GM18870 (cell line): ENCODE data around the gene NTRK3.

ENCODE experiments used
- ATAC-seq: cut with Tn5 transposase; IDR thresholded peaks from one replicate; pipeline ENCODE4 v1.9.1; 2021; ENCODE audit warnings: moderate library complexity; ENCODE audit not compliant: unreplicated experiment

Gene NTRK3

DNA sequence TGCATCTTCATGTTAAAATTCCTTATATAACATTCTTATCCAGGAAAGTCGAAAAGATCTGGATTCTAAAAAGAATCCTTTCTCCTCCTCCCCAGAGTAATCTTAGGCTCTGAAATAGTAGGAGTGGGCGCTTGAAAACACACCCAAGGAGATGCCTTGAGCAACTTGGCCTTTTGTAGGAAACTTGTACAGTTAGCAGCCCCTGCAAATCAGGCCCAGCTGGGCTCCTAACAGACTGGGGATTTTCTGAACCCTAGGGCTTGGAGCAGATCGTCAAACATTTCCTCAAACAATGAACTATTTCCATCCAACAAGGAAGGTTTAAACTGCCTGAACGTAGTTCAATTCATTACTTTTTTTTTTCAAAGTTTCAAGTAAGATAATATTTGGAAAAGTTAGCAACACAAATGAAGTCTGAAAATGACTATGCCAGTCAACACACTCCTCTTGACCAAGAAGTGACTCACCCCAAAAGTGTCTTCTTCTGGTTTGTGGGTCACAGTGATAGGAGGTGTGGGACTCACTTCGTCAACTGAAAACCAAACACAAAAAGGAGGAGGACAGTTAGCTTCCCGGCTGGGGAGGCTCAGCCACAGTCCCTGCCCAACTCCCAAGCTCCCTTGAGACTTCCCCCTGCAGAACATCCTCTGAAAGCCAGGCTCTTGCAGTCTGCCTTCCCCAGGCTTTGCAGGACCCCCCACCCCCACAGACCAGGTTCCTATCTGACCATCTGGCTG lies 129.7 kb downstream of the NTRK3 start:
- ATAC-seq, result no peak

DNA sequence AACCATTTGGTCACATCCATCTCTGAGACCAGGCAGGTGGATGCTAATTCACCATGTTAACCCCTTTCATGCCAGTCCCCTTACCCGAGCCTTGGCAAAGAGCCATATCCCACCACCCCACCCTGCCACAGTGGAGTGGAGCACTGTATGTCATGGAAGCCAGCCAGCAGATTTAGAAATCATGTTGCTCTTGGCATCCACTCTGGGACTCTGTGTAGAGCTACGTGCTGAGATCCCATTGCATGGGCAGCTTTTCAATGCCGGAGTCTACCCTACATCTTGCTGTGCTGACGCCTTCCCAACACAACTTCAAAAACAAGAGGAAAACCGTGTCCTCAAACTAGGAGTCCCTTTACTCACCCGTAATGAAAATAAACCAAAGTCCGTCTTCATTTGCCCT lies 131.0 kb downstream of the NTRK3 start:
- no peak for ATAC-seq

DNA sequence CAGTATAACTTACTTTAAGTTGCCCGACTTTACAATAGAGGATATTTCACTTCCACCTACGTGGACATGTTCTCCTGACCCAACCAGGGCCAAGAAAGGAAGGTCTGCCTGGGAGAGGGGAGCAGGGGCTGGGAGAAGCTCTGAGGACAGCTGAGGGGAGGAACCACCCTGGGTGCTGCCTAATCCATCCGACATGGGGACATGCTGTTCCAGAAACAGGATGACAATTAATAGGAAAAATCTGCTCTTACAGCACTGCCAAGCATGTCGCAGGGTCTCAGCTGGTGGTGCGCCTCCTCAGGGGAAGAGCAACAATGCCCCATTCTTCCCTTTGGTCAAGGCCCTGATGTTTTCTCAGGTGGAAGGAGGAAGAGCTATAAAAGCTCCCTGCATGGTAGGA lies 132.3 kb downstream of the NTRK3 start:
- ATAC-seq, result no peak

DNA sequence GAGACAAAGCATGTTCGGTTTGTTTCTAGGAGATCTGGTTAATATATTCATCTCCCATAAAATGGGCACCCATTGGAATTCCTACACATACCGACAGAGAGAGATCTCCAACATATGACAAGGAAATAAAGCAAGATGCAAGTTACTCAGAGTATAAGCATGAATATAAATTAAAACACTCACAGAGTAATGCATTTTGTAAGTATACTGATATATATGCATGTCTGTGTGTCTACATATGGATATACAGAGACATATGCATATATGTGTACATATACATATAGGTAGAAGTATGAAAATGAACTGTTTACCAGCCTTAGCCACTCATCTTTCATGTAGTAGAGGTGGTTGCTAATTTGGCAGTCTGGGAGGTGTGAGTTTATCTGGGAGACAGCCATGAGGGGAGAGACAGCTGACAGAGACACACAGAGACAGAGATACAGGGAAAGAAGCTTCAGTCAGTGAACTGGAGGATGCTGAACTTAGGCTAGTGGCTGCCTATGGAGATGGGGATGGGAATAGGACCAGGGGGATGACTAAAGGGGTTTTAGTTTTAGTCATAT lies 134.5 kb downstream of the NTRK3 start:
- no peak for ATAC-seq

DNA sequence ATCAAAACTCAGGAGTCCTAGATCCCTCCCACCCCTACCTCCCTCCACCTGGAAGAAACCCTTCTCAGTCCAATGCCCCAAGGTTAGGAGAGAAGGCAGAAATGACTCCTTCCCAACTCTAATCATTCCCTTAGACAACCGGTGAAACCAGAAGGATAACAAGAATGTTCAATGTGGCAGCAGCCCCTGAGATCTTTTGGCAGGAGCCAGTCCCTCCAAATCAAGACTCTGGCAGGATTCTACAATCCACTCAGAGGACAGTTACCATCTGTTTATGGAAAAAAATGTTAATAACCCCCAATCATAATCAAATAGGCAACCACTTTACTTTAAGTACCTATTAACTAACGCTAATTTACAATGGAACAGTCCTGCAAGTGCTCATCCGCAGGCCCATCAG lies 136.5 kb downstream of the NTRK3 start:
- no peak for ATAC-seq

DNA sequence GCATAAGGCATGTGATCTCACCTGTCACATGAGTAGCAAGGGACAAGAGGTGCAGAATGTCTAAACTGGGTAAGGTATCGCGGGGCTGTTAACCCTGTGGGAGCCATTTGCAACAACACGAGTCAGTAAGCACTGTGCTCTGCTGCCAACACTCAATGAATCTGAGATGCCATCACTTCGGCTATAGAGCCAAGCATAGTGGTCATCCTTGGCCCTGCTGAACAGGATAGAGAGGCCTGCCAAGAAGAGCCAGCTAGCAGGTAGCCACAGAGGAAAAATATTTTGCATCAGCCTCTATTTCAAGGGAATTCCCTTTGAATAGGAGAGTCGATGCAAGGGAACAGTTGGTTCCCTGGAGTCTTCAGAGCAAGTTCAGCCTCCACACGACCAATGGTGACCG lies 137.8 kb downstream of the NTRK3 start:
- ATAC-seq, result no peak

DNA sequence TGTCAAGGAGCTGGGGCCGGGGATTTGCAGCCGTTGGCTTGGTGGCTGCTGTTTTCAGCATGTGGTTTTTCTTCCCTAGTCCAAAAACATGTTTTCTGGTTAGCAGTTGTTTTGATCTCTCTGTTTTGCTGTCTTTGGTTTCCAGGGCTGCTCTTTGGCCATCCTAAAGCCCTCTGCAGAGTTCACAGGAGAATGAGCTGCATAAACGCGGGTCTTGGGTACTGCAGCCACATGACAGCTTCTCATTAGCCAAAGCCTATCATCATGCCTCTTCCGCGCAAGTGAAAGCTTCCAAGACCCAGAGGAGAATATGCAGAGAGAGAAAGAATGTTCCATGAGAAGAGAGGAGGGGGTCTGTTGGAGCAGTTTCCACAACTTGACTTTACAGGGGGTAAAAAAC lies 138.5 kb downstream of the NTRK3 start:
- no peak for ATAC-seq

DNA sequence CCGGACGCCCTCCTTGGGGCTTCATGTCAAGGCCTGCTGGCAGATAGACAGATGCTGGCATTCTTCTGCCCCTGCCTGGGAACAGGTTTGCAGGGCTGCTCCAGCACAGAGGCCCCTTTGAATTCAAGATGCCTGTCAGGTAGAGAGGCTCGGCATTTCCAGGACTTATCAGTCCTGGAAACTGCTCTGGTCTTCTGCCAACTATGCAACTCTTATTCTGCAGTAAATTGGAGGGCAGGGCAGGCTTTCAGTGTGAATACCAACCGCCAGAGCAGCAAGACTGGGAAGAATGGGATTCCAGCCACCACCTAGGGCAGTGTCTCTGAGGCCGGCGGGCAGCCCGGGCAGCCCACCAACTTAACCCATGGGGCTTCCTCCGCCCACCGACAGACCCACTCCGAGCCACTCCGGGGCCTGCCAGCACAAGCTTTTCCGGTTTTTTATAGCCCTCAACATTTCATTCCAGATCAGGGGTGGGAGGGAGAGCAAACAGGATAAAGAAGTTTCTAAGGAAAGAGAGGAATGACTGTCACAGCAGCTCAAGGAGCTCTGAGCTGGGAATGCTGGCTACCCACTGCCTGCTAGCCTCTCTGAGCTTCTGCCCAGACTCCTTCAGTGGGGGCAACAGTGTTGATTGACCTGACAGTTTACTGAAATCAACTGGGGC lies 140.9 kb downstream of the NTRK3 start:
- no peak for ATAC-seq

DNA sequence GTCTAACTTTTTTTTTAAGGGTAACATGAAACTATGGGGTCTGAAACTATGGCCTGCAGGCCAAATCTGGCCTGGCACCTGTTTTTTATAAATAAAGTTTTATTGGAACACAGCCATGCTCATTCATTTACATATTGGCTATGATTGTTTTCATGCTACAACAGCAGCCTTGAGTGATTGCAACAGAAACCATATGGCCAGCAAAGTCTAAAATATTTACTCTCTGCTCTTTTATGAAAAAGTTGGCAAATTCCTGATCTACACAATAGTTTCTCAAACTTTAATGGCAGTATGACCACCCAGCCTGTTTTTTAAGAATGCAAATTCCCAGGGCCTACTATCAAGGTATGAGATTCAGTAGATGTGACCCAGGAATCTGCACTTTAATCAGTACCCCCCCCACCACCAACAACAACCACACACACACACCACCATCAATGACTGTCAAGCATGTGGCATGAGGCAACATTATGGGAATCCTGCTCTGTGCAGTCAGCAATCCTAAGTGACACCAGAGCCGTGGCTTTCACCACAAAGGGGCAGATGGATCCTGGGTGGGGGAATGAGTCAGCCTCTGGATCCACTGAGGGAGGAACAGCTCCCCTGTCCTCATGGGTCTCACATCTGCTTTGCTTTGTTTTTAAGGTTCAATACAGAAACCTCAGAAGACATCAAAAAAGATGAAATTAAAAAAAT lies 142.8 kb downstream of the NTRK3 start:
- no peak for ATAC-seq

DNA sequence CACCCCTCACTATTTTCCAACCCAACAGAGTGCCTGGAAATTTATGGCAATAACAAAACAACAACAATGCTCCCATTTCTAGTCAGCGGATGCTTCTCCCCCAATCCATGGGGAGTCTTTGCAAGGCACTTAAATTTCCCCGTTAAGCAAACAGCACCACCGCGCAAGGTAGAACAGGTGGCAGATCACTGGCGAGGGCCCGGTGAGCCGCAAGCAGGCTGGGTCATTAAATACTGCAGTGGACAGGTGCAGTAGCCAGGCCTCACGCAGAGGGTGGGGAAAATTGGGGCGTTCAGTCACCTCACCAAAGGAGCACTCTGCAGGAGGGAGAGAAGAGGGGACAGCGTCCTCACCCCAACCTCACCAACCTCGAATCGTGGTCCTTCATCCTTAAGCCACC lies 147.5 kb downstream of the NTRK3 start:
- ATAC-seq, result no peak

DNA sequence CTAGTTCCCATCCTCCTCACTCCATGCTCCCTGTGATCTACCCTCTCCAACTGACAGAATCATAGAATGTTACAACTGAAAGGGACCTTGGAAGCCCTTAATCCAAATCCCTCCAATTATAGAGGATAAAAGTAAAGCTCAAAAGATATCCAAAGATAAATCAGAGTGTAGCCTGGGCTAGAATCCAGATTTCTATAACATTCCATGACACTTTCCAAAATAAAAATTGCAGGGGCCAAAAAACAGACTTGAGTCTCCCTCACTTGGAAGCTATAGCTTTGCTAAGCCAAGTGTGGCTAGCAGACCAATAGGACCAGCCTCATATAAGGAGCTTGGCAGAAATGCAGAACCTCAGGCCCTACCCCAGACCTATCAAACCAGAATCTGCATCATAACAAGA lies 148.1 kb downstream of the NTRK3 start:
- no peak for ATAC-seq

DNA sequence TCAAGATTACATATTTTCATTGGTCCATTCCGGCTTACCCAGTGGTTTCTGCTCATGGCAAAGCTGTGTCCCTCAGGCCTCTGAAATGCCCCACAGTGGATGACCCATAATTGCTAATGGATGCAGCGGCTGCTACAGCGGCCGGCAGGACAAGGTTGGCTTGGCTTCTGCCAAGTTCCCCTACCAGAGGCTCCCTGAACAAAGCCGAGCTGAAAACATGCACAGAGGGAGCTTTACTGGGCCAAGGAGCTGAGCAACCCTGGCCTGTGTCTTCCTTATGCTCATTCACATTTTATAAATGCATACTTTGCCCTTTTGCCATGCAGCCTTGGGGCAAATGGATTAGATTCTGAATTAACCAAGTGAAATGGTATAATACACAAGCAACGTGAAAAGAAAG lies 150.5 kb downstream of the NTRK3 start:
- ATAC-seq, result no peak

DNA sequence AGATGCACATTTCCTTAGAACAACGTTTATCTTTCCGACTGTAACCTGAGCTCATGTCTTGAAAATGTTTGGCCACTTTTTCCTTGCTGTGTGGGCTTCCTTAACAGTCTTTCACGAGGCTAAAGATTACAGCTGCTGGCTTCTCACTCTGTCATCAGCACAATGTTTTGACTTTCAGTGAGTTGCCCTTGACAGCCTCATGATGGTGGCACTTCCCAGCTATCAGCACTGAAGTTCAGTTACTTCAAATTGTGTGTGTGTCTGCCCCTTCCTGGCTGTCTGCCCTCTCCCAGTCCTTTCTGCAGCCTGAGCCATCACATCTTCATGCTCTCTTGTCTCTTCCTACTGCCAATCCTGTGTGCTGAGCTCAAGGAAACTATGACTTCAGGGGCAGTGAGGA lies 152.2 kb downstream of the NTRK3 start:
- ATAC-seq, result no peak

DNA sequence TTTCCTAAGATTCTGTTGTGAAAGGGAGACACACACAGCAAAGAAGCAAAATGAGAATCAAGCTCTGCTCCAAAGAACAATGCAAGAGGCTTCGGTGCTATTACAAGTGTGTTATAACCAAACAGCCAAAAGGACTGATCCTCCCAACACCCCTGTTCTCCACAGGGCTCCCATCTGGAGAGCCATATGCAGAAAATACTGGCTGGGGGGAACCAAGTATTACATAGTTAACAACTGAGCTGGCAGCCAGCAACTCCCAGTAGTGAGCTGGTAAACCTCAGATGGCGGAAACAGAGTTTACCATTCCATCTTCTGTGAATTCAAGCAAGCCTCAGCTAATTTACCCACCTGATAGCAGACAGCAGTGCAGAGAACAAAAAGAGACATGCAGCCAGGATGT lies 156.4 kb downstream of the NTRK3 start:
- ATAC-seq, result no peak

DNA sequence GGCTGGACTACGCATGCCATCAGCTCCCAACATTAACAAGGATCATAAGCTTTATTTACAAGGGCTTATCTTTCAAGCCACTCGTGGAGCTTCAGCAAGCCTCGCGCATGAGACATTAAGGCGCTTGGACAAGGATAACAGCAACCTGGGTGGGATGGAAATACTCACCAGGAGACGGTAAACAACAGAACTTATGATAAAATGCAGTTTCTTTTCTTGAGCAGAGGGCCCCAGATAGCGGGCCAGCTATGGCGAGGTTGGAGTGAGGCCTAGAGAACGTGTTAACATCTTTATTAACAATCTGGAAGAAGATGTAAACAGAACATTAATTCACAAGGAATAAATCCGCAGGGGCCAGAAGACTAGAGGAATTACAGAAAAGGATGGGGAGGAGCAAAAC lies 158.2 kb downstream of the NTRK3 start:
- no peak for ATAC-seq

DNA sequence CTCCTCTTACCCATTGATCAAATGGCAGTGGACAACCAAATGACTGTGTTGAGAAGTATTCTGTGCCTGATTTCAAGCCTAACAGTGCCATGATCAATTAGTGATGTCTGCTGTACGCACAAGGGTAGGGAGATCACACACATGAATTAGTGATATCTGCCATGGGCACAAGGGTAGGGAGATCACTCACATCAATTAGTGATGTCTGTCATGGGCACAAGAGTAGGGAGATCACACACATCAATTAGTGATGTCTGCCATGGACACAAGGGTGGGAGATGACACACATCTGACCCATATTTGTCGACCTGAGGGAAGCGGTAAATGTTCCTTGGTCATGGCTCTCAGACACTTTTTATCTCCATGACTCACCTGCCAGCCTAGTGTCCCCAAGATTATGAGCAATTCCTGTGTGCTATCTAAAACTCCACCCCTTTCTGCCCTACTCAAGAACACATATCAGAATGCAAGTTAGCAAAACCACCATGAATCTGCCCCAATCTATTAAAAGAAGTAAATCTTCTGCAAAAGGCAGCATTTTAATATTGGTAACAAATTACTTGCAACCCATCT lies 165.0 kb downstream of the NTRK3 start:
- no peak for ATAC-seq

DNA sequence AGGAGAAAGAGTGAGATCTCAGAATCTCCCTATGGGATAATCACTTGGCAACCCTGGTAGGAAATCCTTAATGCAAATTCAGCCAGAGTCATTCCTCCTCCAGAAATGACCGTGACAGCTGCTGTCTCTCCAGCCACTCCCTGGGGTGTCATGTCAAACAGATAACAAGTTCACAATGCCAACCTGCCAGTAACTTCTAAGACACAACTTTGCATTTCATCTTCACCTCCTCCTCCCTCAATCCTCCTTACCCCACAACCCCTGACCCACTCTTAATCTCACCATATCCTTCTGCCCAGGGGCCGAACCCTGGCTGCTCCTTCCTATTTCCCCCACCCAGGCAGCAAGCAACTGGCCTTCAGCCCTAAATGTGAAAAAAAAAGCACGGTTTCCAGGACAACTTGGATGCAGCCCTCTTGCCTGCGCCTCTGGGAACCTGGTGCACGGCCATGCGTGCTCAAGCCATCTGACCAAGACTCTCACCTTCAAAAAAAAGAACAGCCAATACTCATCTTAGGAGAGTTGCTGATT lies 166.0 kb downstream of the NTRK3 start:
- no peak for ATAC-seq

DNA sequence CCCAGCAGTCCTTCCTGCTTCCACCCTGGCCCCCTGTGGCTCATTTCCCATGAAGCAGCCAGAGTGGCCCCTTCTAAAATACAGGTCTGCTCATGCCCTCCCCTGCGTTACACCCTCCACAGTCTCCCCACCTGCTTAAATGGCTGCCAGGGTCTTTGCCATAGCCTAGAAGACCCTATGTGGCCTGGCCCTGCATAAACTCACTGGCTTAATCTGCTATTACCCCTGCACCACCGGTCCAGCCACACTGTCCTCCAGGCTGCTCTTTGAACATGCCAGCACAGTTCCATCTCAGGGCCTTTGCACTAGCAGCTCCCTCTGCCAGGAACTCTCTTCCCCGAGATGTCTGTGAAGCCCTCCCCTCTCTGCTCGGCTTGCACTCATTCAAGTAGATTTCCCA lies 166.8 kb downstream of the NTRK3 start:
- ATAC-seq, result no peak

DNA sequence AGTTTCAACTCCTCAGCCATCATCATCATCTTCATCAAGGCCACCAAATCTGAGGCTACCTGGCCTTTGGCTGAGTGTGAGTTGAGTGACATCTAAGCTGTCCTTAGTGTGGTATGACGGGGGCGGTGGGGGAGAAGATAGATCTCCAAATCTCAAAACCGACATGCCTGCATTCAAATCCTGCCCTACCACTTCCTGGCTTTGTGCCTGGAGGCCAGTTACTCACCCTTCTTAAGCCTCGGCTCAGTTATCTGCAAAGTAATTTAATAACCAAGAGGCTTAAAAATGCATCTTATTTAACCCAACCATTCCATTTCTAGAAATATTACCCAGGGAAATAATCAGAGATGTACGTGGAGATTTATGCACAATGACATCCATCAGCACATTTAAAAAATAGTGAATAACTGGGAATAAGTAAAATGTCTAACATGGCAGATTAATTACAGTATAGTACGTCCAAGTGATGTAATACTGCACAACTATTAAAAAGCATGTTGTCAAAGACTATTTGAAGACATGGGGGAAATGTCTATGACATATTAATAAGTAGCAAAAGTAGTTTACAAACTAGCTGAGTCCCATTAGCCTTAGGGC lies 167.4 kb downstream of the NTRK3 start:
- ATAC-seq, result no peak

DNA sequence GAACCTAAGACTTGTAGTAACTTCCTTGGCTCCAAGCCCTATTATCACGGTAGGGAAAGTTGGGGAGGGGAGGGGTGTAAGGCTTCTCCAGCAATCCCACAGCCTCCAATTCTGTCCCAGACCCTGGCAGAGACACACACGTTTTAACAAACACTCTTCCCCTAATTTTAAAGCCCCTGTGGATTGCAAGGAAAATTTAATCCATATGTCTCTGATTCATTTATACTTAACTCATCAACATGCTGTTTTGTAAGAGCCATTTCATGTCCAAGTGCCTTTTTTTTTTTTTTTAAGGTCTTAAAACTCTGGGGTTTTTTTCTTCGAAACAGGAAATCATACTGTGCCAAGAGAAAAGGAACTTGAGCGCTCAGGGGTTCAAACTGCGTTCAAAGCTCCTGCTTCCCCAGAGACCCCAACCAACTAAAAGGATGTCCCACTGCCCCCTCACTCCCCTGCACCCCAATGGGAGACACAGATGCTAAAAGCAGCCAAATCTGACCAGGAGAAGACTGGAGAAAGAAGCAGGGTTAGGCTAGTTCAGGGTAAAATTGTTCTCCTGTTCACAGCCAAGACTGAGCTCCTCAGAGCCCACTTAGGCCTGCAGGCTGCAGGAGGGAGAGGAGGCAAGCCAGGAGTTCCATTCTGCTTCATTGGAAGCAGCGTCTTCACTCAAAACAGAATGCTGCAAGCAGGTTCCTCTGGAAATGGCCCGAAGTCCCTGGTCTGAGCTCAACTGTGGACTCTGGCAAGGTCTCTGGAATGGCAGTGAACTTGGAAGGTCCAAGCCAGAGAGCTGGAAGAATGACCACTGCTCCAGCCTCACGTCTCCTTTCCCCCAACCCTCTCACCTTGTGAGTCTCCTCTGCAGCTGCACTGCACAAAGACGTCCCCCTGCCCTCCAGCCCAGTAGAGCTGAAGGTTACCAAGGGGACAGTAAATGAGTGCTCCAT lies 172.5 kb downstream of the NTRK3 start:
- ATAC-seq, result no peak
